HuH-7.5 (cell line): Measurements from ENCODE around the gene STAT6.

Experiments used
- DNase-seq: peaks from one replicate; pipeline ENCODE4 v3.0.0; 2011; ENCODE audit warnings: low spot score

Gene STAT6

DNA sequence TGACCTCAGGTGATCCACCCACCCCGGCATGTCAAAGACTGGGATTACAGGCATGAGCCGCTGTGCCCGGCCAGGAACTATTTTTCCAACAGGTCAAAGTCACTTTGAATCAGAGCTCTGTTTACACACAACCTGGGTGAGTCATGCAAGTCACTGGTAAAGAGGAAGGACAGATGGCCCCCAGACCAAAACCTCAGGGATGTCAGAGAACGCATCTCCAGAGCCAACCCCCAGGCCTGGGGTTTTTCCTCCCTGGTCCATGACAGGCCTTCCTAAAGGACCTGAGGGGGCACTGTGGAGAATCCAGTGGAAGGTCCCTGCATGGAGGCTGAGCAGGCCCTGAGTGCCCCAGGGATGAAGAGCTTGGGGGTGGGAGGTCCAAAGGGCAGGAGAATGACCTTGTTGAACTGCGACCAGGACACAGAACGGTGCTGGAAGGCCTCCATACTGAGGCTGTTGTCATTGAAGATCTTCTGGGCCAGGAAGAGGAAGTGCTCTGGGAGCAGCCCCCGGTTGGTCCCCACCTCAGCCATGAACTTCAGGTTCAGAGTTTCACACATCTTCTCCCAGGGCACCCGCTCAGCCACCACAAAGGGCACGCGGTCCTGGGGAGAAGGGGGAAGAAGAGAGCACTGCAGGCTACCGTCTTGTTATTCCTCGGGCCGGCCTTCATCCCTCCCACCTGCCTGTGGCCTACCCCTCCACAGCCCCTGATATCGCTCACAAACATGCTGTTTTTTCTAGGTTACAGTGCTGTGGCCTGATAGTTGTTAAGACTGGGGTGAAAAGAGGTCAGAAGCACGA lies 9.1 kb downstream of the STAT6 start:
- peak; percentile 83 for DNase-seq

DNA sequence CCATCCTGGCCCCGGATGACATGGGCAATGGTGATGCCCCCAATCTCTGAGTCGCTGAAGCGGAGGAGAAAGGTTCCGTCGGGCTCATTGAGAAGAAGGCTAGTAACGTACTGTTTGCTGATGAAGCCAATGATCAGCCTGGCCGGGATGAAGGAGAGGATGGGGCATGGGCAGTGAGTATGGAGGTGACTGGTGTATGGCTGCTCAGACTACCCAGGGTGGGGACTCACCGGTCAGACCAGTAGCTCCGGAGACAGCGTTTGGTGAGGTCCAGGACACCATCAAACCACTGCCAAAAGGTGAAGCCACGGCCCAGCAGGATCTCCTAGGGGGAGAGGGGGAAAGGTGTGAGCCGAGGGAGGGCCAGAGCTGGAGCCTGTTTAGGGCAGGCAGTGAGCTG lies 11.4 kb downstream of the STAT6 start:
- no peak for DNase-seq

DNA sequence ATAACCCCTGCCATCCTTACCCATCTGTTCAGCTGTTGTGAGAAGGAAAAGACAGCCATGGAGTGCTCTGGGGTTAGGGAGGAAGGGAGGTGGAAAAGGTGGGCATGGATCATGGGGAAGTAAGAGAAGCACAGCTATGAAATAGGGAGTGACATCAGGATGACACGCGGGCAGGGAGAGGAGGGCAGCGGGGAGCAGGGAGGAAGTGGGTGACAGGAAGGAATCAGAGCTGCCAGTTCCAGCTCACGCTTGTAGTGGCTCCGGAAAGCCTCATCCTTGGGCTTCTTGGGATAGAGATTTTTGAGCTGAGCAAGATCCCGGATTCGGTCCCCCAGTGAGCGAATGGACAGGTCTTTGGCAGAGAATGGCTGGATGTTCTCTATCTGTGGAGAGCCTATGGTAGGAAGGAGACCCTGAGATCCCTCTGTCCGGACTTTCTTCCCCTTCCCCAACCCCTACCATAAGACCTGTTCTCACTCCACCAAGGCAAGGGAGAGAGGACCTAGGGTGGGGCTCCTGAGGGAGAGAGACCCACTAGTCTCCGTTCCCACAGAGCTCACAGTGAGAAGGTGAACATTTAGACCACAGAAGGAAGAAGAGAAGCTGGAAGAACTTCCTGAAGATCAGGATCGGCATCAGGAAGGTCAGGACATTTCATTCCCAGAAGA lies 12.0 kb downstream of the STAT6 start:
- no peak for DNase-seq

DNA sequence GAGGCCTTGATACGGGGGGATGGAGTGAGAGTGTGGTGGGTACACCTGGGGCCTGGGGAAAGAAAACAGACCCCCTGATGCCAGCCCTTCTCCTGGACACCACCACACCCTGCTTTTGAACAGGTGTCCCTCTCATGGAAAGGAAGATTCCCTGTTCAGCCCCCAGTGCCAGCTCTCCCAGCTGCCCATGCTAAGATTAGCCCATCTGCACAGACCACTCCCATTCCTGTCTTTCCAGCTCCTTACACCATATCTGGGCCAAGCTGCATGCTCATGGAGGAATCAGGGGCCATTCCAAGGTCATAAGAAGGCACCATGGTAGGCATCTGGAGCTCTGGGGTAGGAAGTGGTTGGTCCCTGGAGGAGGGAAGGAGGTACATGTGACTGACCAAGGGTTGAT lies 12.6 kb downstream of the STAT6 start:
- DNase-seq: no peak

DNA sequence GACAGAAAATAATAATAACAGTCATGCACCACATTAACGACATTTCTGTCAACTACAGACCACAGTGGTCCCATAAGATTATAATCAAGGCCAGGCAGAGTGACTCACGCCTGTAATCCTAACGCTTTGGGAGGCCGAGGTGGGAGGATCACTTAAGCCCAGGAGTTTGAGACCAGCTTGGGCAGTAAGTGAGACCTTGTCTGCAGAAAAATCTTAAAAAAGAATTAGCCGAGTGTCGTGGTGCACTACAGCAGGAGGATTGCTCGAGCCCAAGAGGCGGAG lies 13.7 kb downstream of the STAT6 start:
- no peak for DNase-seq

DNA sequence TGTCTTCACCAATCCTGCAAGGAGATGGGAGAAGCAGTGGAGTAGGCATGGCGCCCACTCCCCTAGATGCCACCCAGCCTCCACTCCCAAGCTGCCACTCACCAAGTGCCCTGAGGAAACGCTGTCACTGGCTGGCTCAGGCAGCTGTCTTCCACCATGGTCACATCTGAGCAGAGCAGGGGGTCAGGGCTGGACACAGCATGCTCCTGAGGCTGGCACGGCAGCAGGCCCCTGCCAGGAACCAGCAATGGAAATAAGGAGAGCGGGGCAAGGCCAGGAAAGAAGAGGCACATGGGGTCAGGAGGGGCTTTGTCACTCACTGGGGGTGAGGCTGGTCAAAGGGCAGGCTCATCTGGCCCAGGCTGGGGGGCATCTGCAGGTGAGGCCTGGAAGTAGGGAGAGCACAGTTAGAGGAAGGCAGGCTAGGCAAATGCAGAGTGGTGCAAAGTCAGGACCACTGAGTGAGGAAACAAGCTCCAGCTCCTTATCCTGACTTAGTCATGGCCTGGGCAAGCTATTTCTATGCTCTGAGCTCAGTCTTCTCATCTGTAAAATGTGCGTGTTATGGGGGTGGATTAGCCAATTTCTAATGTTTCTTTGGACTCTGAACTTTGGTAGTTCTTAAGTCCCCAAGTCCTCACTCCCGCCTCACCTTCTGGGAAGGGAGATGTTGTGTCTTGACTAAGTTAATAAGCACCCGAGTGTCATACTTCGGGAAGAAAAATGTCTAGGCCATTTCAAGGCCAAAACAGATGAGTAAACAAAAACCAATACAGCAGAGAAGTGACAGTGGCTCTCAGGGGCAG lies 14.2 kb downstream of the STAT6 start:
- no peak for DNase-seq

DNA sequence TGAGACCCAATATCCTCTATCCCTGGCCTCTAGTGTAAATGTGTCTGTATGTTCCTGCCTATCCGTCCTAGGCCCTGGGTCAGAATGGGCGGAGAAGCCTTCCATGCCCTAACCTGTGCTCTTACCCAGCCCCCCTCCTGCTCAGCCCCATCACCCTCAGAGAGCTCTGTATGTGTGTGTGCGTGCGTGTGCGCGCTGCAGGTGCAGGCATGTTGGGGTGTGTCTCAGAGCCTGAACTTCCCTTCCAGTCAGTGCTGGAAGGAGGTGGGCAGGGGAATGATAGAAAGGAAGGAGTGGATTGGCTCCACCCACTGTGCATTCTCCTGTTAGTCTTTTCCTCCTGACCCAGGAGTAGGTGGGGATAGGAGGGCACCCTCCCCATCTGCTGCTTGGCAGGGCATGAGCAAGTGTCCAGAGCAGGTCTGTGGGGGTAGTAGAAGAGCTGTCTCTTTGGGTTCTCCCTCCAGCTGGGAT lies 15.0 kb downstream of the STAT6 start:
- no peak for DNase-seq

DNA sequence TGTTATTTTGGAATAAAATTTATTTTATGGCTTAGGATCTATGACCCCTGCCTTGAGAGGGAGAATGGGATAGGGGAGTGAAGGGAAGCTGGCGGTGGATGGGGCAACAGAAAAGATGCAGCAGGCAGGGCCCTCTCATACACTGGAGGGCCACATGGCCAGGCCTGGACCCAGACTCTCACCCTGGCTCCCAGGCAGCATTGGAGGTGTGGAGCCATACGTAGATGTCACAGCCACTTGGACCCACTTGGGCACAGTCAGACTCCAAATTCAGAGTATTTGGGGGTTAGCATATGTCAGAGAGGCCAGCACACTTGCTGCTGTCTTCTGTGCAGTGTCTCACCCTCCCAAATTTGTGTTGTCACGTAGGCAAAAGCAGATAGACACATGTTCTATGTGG lies 15.7 kb downstream of the STAT6 start:
- no peak for DNase-seq

DNA sequence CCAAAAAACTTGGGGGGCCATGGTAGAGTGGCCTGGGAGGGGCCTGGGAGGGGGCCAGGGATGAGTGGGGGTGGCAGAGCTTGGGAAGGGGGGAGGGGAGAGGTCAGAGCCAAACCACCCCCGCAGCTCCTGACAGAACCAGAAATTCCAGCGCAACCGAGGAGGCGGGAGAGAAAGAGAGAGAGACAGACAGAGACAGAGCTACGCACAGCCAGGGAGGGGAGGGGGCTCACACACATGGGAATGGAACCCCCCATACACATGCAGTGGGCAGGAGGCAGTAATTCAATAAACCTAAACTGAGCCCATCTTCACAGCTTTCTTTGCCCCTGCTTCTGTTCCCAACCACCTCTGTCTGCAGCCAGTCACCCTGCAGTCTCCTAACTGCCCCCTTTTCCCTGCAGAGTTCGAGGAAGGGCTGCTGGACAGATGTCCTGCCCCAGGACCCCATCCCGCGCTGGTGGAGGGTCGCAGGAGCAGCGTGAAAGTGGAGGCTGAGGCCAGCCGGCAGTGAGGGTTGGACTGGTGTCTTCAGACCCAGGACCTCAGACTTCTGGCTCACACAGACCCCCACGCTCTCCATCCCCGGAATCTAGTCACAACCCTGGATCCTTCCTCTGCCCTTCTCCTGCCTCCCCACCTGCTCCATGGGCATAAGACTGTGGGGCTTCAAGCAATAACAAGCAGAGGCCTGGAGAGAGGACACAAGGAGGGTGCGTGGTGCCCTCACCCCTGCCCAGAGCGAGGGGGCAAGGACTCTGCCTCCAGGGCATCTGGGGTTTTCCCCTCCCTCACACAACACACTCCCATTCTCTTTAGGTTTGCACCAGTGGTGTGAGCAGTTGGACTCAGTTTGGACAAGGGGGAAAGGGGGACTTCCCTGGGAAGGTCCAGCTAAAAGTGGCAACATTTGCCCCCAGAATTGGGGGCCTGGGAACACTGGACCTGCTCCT lies 16.7 kb downstream of the STAT6 start:
- no peak for DNase-seq

DNA sequence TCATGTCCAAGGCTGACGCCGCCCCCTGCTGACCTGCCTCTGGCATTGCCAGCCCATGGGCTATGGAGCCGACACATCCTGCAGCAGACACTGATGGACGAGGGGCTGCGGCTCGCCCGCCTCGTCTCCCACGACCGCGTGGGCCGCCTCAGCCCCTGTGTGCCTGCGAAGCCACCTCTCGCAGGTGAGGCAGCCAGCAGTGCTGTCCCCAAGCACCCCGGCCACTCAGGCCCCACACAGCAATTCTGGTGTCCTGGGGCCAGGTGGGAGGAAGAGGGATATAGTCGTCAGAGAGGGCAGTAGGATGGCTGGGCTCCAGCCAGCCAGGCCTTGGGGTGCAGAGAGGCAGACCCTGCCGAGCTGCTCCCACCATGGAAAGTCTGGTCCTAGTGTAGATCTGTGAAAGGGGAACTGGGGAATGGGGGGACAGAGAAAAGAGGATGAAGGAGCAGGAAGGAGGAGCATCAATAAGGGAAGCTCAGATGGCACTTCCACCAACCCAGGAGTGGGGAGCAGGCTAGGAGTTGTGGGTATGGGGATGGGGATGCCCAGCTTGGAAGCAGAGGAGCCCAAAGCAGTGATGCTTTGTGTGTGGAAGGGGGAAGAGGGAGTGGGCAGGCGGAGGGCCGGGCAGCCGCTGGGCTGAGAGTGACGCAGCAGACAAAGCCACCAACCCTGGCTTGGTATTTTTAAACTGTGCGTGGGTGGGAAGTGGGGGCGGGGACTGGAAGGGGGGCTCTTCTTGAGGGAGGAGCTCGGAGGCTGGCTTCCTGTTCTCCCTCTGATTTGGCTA lies 17.6 kb downstream of the STAT6 start:
- DNase-seq: peak; percentile 75

DNA sequence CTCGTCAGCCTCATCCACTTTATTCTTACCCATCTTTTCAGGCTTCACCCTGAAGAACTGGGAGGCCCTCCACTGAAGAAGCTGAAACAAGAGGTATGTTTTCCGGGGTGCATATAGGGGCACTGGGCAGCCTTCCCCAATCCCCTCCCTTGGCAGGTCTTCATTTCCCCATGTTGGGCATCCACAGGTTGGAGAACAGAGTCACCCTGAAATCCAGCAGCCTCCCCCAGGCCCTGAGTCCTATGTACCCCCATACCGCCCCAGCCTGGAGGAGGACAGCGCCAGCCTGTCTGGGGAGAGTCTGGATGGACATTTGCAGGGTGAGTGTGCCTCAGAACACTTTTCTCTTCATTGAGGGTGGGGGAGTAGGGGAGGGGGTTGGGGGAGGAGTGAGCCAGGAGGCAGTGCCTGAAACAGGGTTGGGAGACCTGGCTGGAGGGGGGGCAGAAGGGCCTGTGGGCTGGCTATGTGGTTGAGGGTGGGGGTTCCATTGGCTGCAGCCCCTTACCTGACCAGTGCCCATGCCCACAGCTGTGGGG lies 18.2 kb downstream of the STAT6 start:
- DNase-seq: no peak

DNA sequence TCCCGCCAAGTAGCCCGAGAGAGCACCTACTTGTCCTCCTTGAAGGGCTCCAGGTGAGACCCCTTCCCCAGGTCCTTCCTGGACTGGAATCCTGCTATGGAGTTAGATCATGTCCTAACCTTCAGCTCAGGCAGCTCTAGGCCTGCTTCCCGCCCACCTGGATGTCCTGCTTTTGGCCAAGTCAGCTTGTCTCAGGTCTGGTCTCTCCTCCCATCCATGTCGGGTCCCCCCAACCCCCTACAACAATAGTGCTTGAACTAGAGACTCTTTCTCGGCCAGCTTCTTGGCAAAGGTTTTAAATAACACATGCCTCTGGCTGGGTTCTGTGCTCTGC lies 18.7 kb downstream of the STAT6 start:
- DNase-seq: no peak

DNA sequence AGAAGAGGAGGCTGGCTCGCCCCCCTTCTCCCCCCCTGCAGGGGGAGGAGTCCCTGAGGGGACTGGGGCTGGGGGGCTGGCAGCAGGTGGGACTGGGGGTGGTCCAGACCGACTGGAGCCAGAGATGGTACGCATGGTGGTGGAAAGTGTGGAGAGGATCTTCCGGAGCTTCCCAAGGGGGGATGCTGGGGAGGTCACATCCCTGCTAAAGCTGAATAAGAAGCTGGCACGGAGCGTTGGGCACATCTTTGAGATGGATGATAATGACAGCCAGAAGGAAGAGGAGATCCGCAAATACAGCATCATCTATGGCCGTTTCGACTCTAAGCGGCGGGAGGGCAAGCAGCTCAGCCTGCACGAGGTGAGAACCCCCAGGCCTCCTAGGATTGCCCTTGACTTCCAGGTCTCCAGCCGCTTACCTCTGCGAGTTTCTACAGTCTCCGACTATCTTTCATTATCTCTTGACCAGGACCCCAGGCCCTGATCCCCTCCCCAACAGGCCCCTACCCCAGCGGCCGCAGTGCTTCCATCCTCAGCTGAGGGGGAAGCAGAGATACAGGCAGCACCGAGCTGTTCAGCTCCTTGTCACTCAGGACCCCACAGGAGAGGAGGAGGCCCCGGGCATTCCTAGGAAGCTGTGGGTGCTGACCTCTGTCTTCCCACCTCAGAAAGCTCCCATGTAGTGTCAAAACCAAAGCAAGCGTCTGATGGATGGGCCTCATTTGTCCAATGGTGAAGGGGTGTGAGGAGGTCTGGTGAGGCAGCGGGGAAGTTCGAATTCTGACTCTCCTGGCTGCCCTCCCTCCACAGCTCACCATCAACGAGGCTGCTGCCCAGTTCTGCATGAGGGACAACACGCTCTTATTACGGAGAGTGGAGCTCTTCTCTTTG lies 19.3 kb downstream of the STAT6 start:
- no peak for DNase-seq

DNA sequence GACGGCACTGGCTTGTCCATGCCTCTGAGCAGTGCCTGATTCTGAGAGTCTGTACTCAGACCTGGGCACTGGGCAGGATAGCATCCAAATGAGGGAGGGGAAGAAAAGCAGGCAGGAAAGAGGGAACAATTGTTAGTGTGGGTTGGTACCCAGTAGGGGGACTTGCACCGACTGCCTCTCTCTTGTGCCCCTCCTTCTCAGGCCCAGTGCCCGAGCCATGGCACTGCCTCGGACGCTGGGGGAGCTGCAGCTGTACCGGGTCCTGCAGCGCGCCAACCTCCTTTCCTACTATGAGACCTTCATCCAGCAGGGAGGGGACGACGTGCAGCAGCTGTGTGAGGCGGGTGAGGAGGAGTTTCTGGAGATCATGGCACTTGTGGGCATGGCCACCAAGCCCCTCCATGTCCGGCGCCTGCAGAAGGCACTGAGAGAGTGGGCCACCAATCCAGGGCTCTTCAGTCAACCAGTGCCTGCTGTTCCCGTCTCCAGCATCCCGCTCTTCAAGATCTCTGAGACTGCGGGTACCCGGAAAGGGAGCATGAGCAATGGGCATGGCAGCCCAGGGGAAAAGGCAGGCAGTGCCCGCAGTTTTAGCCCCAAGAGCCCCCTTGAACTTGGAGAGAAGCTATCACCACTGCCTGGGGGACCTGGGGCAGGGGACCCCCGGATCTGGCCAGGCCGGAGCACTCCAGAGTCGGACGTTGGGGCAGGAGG lies 20.1 kb downstream of the STAT6 start:
- no peak for DNase-seq

DNA sequence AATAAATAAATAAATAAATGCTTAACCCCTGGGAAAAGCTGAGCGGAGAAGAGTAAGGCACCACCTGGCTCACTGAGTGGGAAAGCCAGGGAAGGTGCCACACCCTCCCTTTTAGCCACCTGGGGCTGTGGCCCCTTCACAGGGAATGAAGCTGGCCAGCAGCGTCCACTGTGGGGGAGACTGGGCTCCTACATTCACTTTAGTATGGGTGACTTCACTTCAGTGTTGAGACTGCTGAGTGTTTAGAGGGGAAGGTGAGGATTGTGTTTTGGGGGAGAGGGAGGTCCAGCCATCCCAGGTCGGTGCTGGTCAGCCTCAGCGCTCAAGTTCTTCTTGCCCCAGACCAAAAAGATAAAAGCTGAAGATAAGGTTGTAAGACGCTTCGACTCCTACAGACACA lies 20.7 kb downstream of the STAT6 start:
- no peak for DNase-seq

DNA sequence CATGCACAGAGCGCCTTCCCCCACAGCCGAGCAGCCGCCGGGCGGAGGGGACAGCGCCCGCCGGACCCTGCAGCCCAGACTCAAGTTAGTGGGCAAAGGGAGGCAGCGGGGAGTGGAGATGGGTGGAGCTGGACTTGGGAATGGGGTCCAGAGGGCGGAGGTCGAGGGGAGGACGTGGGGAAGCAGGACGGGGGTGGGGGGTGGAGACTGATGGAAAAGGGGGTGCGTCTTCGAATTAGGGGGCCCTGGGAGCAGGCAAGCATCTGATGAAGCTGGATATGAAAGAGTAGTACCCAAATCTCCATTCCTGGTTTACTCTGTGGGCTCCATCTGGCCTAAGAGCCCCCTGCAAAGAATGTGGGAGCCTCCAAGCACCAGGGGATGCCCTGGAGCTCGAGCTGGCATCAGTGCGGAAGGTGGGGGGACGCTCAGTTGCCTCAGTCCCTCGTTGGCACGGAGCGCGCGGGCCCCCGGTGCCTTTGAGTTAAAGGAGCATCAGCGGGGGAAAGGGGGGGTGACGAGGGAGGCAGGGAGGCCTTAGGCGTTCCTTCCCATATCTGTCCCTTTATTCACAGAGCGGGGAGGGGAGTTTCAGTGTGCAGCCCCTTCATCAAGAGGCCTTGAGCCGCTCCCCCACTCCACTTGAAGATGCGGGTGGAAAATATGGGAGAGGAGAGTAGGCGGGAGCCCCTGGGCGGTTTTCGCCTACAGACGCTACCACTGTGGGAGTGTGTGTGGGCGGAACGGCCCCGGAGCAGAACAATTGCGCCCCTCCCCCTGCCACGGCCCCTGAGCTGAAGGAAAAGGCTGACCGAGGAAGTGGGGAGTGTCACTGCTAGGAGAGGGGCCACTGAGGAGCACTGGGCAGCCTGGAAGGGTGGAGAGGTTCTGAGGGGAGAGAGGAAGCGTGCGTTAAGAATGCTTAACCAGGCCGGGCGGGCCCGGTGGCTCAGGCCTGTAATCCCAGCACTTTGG lies 21.6 kb downstream of the STAT6 start:
- DNase-seq: no peak

DNA sequence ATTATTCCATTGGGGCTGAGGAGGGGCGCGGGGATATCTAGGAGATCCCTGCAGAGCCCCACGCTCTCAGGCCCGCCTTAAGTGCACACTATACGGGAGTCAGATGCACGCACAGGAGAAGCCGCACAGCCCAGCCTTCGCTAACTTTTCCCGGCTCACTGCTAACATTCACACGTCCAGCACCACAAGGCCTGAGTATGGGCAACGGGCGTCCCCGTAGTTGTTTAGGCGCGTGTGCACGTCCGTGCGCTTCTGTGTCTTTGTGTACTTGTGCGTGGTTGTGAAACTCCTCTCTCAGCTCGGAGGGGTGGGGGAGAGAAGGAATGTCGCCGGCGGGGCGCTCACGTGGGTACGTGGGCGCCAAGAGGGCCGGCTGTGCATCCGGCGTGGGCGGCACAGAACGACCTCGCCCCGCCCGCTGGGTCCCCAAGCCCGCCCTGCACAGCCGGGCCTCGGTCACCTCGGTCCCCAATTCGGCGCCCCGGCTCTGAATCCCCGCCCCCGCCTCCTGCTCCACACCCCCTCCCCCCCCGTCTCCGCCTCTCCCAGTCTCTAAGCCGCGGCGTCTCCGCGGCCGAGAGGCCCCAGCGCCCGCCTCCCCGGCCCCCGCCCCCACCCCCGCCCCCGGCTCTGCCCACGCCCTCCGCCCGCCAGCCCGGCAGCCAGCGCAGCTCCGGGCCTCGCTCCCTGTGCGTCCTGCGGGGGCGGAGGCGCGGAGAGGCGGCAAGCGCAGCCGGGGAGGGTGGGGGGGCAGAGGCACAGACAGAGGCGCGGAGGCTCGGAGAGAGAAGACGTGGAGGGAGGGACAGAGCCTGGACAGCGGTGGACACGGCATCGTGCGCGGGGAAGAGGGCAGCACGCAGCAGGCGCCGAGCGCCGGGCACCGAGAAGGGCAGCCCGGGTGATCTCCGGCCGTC lies 22.6 kb downstream of the STAT6 start, which contains the start of gene NAB2:
Gene NAB2 (plus strand): TSS at position 761 of the 917 bp plus-strand sequence. CDS start 158 bp downstream, outside the sequence.
- DNase-seq: peak; percentile 88
